ENCODE measurements around the gene ZDHHC4.

- TF ChIP-seq POLR2A (IDR thresholded peaks at IDR 0.05; ENCODE audit: control extremely low read depth in 1 of 2, low read depth in 2 of 2, low read length in 2 of 2) (no peak), RAD21 (IDR thresholded peaks at IDR 0.05 in 1 of 2, conservative IDR thresholded peaks at IDR 0.05 in 1 of 2; ENCODE audit: low read depth in 2 of 2, low read length in 2 of 2) (no peak), EP300 (IDR thresholded peaks at IDR 0.05; ENCODE audit: borderline replicate concordance in 1 of 2, low read depth in 2 of 2, low read length in 2 of 2) (no peak), CTCF (IDR thresholded peaks at IDR 0.05; ENCODE audit: control extremely low read depth in 1 of 3, insufficient read depth in 1 of 3, low read depth in 1 of 3, low read length in 3 of 3) (no peak), TEAD4 (IDR thresholded peaks at IDR 0.05; ENCODE audit: low read depth, low read length) (no peak), TCF12 (IDR thresholded peaks at IDR 0.05; ENCODE audit: low read depth, low read length) (no peak), EZH2 (IDR thresholded peaks at IDR 0.05; ENCODE audit: low read depth, low read length, severe bottlenecking) (no peak)
Observed at GRCh38 chr7:6547400-6547799, 29.9 kb upstream of the ZDHHC4 start.

Data from H1 (cell line).